Activated CD8-positive, alpha-beta memory T cell treated with anti-CD3 and anti-CD28 coated beads, Interleukin-2, amount 50 U/mL, for 1 hour (primary cell): ENCODE results near the gene FUOM.

Experiments used
- DNase-seq: peaks from one replicate; pipeline ENCODE4 v3.0.0-alpha.2; 2020; ENCODE audit errors: extremely low read depth

Gene FUOM

DNA sequence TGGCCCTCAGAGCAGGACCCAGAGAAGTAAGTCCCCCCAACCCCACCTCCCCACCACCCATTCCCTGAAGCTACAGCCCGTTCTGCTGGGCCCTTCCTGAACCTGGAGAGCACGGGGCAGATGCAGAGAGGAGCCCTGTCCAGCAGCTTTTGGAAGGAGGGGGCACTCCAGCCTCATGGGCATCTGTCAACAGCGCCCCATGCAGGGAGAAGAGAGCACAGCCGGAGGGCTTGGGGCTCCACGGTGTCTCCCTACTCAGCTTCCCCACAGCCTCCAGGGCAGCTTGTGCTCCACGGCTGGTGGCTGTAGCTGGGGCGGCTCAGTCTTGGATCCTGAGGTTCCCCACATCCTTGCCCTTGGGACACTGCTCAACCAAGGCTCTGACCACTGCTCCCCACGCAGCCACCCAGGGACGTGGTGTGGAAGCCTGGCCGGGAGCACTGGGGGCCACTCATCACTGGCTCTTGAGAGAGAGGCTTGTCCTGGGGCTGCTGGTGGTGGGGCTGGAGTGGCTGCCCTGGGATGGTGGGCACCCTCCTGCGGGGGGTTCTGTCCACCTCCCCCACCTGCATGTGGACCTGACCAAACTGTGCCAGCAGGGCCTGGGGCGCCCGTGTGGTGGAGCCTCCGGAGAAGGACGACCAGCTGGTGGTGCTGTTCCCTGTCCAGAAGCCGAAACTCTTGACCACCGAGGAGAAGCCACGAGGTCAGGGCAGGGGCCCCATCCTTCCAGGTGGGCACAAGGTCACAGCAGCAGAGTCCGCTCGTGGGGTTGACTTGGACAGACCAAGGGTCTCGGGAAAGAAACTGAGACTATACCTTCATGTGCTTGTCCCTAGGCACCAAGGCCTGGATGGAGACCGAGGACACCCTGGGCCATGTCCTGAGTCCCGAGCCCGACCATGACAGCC is 6.2 kb downstream of the FUOM start:
- DNase-seq, result no peak

DNA sequence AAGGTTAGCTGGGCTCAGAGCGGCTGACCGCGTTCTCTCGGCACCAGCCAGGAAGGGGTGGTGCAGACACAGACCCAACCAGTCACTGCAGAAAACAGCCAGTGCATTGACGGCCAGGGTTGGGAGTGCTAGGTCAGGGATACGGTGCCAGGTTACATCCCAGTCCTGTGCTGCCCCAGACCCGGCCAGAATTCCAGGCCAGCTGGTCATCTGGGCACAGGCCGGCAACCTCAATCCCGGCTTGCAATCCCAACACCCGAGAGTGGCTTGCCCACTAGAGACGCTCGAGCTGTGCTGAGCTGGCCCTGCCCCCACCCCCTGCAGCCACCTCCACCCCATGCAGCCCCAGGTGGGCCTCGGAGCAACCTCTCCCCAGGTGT is 6.9 kb downstream of the FUOM start:
- no peak for DNase-seq

DNA sequence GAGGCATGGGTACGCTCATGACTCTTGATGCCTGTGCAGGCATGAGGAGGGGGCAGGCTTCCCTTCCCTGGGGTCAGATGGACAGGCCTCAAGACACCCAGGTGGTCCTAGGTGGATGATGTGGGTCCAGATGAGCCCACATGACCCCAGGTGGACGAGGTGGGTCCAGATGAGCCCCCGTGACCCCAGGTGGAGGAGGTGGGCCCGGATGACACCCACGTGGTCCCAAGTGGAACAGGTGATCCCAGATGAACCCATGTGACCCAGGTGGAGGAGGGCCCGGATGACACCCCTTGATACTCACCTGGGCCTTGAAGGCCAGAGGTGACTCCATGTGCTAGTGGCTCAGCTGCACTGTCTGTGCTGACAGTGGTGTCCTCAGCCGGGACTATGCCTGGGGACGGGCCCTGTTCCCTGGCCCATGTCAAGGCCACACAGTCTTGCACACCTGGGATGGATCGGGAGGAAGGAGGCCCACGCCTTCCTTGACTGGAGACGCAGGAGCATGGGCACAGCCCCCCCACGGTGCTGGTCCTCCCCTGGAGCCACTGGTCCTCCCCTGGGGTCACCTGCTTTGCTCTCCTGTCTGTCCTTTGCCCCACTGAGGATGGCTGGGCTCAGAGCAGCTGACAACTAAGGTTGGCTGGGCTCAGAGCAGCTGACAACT is 7.4 kb downstream of the FUOM start:
- DNase-seq, result no peak

DNA sequence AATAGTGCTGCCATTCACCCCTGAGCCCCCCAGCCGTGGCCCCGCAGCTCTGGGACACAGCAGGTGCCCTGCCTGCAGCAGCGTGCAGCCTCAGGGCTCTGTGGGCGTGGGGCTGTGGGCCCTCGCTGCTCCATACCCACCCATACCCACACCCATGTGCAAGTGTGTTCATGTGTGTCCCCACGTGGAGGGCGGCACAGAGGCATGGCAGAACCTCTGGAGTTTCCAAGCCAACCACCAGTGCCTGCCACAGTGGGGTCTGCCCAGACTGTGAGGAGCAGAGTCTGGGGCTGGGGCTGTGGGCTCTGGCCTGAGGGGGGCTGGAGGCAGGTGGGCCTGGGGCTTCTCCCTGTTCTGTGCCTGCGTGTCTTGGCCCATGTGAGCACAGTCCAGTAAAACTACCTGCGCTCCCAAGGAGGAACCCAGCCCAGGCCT is 8.2 kb downstream of the FUOM start:
- DNase-seq, result no peak

DNA sequence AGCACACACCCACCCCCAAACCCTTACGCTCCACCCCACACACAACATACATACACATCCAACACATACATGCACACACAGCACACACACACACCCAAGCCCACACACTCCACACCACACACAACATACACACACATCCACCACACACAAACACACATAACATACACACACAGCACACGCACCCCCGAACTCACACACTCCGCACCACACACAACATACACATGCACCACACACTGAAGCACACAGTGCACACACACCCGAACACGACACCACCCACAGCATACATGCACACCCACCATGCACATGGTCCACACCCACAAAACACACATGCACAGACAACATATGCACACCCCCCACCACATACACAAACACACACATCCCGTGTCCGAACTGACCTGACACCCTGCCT is 8.7 kb downstream of the FUOM start:
- no peak for DNase-seq

DNA sequence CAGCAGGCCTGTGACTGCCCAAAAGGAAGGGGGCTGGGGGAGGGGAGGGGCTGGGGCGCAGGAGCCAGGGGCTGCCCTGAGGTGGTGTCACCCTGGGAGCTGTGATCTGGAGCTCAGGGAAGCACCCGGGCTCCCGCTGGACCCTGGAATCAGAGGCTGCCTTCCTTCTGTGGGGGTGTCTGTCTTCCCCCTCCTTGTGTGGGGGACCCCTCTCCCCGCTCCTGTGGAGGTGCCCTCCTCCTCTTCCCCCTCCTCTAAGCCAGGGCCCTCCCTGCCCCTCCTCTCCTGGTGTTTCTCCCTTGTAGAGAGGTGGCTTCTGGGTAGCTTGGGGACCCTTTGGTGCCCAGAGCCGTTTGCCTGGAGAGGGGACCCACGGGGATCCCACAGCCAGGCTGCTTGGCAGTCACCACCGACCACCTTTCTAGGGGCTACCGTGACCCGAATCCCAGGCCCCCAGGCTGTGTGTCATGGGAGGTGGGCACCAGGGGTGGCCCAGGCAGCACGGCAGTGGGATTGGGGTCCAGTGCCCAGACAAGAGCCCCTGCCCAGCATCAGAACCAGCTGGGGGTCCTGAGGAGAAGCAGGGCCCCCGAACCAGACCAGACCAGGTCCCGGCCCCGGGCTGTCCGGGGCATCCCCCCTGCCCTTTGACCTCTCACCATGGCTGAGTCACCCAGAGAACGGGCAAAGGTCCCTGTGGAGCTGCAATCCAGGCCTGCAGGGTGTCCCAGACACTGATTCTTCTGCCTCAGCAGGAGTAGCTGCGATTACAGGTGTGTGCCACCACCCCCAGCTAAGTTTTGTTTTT is 9.9 kb downstream of the FUOM start:
- no peak for DNase-seq

DNA sequence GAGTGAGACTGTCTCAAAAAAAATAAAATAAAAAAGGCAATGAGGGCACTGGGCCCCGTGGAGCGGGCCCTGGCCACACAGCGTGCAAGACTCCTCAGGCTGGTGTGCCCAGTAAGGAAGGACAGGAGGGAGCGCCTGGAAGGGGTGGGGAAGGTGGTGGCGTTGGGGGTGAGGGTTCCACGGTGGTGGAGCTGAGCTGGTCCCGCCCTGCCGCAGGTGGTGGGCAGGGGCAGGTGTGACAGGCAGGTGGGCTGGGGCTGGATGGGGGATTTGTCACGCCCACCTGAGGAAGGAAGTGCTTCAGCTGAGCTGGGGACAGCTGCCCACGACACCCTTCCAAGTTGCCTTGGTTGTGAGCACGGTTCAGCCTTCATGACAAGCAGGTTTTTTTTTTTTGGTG is 11.4 kb downstream of the FUOM start:
- DNase-seq, result no peak

DNA sequence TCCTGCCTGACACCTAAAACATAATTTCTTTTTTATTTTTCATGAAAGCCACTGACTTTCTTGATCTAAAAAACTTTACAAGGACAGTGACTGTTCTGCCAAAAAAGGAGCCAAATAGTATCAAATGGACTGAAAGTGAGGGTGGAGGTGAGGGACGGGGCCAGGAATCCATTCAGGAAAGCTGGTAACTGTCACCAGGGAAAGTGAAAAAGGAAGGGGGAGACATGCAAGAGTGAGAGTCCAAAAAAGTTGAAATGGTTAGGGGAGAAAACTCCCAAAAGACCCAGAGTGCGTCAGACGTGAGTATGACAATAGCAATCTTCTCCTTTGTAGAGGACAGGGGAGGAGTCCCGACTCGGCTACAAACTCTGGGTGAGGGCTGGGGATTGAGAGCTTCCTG is 13.6 kb downstream of the FUOM start:
- no peak for DNase-seq

DNA sequence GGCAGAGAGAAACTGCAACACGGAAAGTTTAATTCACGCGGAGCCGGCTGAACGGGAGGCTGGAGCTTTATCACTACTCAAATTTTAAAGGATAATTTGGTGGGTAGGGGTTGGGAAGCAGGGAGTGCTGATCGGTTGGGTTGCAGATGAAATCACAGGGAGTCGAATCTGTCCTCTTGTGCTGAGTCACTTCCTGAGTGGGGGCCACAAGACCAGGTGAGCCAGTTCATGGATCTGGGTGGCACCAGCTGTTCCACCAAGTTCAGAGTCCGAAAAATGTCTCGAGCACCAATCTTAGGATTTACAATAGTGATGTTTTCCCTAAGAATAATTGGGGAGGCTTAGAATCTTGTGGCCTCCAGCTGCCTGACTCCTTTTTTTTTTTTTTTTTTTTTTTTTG is 14.3 kb downstream of the FUOM start:
- DNase-seq, result no peak

DNA sequence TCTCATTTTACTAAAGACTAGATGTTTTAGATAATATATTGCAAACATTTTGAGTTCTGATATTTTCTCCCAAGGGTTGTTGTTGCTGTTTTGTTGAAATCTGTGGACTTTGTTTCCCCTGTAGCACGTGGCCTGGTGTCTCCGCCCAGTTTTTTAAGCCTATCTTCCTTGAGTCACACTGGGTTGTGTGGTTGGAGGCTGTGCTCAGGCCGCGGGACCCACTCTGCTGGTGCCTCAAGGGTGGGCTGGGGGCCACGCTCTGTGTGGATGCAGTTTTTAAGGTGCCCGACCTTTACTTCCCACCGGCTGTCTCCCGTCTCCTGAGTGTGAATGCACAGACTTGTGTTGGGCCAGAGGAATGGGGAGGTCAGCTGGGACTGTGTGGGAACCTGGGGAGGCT is 14.9 kb downstream of the FUOM start:
- DNase-seq, result no peak

DNA sequence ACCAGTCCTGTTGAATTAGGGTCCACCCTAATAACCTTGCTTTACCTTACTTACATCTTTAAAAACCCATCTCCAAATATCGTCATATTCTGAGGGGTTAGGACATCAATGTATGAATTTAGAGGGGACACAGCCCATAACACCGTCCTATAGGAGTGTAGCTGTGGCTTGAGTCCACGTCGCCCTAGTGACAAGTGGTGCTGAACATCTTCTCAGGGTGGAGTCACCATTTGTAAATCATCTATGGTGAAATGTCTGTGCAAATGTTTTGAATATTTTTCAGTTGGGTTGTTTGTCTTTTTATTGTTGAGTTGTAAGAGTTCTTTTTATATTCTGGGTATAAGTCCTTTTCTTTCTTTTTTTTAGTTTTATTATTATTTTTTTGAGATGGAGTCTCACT is 15.8 kb downstream of the FUOM start:
- no peak for DNase-seq

DNA sequence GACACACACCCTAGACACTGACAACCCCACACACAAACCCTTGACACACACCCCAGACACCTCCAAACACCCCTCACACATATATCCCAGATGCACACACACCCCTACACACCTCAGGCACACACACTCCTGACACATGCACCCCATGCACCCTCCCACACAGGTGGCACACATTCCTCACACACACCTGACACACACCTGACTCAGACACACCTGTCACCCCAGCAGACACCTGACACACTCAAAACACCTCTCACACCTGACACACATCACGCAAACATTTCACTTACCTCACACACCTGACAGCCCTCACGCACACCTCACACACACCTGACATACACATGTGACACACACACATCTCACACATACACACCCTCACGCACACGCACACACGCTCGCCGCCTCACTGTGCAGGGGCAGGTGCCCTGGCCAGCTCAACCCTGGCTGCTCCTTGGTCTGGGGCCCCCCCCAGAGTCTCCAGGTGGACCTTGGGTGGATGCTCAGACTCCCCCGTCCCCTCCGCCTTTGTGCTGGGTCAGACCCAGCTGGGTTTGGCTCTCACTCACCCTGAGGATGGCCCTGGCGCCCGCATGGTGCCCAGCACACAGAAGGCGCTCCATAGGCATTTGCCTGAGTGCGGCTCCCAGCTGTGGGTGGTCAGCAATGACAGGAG is 18.0 kb downstream of the FUOM start:
- no peak for DNase-seq

DNA sequence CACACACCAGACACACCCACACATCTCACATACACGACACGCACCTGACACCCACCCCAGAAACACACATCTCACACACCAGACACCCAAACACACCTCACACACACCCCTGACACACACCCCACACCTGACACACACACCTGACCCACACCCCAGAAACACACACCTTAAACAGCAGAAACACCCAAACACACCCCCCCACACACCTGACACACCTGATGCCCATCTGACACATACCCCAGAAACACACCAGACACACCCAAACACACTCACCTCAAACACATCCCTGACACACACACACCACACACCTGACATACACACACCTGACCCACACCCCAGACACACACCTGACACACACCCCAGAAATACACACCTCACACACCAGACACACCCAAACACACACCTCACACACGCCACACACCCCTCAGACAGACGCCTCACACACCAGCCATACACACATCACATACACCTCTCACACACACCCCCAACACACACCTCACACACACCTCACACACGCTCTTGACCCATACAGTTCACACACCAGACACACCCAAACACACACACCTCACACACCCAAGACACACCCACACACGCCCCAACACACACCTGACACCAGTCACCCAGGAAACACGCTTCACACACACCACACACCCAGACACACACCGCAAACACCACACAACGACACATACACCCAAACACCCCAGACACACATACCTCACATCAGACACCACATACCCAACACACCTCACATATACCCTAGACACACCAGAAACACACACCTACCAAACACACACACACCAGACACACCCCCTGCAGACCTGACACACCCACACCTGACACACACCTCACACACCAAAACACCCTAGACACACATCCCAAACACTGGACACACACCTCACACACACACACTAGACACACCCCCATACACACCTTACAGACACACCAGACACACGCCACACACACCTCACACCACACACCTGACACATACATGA is 19.4 kb downstream of the FUOM start:
- no peak for DNase-seq

DNA sequence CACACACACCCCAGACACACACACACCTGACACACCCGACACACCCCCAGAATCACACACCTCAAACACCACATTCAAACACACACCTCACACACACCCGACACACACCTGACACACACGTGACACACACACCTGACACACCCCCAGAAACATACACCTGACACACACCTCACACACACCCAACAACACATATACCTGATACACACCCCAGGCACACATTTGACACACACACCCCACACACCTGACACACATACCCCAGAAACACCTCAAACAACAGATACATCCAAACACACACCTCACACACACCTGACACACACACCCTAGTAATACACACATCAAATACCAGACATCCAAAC is 20.5 kb downstream of the FUOM start:
- no peak for DNase-seq

DNA sequence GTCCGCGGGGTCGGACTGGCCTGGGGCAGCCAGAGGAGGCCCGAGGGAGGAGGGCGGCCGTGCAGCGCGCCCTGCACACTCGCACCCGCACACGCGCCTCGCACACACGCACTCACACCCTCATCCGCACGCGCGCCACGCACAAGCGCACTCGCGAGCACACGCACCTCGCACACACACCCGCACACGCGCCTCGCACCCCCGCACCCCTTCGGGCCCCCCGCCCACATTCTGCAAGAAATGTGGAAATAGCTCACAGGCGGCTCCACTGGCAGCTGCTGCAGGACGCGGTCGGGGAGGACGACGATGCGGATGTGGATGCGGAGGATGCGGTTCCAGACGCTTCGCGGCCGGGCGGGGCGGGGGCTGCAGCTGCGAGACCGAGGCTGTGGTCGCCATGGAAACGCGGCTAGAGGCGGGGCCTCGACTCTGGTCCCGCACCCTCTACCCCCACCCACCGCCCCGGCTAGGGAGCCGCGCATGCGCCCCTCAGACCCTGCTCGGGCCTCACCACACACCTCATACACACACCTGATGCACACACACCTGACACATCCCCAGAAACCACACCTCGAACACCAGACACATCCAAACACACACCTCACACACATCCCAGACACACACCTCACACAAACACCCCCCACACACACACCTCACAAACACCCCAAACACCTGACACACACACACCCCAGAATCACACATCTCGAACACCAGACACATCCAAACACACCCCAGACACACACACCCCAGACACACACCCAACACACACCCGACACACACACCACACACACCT is 21.0 kb downstream of the FUOM start, which contains the start of gene CALY:
CALY (minus strand) TSS at position 320 of the 793 bp plus-strand sequence. CDS start 7,907 bp downstream, outside the sequence.
- DNase-seq, result peak; percentile 71

DNA sequence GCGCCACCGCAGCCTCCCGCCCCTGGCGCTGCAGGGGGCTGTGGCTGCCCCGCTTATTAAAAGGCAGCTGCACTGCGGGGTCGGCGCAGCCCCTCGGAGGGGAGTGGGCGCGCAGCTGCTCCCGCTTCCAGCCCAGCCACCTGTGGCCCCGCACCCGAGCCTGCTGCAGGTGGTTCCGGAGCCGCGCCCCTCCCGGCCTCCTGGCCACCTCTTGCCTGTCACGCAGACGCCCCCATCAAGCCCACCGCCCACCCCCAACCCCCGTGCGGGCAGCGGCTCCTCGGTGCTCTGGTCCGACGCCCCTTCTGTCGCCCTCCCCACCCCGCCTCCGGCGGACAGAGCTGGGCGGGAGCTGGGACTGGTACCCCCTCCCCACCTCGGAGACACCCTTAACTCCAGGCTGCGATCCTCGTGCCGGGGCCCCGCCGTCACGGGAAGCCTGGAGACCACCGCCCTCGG is 21.7 kb downstream of the FUOM start:
- no peak for DNase-seq

DNA sequence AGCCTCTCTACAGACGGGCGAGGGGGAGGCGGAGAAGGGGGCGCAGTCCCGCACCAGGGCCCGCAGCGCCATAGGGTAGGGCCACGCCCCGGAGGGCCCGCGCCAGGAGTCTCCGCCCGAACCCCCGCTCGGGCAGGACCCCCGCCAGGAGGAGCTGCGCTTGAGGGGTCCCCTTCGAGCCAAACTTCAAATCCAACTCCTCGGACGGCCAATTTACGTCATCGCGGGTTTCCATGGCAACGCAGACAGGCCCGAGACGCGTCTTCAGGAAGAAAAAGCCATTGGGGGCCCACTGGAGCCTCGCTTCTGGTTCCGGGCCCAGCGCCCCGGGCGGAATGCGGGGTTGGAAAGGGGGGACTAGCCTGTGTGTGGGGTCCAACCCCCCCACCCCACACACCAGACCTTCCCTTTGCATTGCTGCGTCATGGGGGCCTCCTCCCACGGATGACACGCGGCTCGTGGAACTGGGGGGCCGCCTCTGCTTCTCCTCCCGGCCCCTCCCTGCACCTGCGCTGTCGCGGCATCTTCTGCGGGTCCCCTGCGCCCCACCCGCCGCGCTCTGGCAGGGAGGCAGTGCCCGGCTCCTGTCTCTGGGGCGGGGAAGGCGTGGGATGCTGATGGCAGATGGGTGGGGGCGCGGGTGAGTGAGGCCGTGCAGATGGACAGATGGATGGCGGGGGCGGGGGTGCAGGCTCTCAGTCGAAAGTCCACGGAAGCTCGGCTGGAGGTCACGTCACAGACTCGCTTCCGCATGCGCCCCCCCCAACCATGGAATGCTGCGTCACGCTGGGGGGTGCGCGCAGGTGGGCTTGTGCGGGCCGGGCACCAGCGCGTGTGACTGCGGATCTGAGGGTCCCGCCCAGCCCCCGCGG is 22.3 kb downstream of the FUOM start:
- peak; percentile 93 for DNase-seq

DNA sequence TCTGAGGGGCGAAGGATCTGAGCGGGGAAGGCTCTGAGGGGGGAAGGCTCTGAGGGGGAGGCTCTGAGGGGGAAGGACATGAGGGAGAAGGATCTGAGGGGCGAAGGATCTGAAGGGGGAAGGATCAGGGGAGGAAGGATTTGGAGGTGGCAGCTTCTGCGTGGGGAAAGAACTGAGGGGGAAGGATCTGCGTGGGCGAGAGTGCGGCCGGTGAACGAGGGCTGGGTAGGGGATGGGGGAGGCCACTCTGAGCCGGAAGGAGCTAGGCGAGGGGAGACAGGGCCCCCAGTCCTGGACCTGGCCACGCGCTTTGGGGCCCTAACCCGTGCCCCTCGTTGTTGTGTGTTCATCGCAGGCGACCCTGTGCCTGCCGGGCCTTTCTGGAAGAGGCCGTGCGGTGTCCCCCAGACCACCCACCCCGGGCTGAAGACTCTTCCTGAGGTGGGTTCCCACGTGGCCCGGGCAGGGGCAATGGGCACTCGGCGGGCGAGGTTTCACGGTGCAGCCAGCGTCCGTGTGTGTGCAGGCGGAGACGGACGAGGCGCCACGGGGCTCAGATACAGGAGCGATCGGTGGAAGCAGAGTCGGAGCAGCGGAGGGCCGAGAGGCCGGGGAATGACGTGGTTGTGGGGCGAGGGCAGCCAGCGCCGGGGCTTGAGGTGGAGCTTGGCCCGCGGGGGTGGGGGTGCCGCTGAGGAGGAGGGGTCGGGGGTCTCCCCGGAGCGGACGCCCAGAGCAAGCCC is 23.1 kb downstream of the FUOM start:
- no peak for DNase-seq
